Esophagus muscularis mucosa (tissue), 4 donors: ENCODE results near the gene UBE2E3.

Experiments
- EP300 ChIP-seq: sonication (generic); formaldehyde crosslinking; IDR thresholded peaks from one replicate; pipeline ENCODE4 v1.6.1; 2017; ENCODE audit warnings: antibody characterized with exemption
- POLR2A ChIP-seq: fragments of 450-650 bp; IDR thresholded peaks from one replicate; pipeline ENCODE4 v1.6.1; 2017; ENCODE audit warnings: antibody characterized with exemption, moderate library complexity, mild to moderate bottlenecking, low read depth
- TF ChIP-seq, protein P1 (sequence below), 3 experiments: fragments of 200-600 bp in 2 of 3; fragments of 450-650 bp in 1 of 3; sonication (generic) in 2 of 3; IDR thresholded peaks; one replicate each; pipeline ENCODE4 v1.5.1; 2017 to 2019; ENCODE audit warnings: antibody characterized with exemption in 3 of 3, mild to moderate bottlenecking in 2 of 3, moderate library complexity in 1 of 3

- TF ChIP-seq, protein P1, sequence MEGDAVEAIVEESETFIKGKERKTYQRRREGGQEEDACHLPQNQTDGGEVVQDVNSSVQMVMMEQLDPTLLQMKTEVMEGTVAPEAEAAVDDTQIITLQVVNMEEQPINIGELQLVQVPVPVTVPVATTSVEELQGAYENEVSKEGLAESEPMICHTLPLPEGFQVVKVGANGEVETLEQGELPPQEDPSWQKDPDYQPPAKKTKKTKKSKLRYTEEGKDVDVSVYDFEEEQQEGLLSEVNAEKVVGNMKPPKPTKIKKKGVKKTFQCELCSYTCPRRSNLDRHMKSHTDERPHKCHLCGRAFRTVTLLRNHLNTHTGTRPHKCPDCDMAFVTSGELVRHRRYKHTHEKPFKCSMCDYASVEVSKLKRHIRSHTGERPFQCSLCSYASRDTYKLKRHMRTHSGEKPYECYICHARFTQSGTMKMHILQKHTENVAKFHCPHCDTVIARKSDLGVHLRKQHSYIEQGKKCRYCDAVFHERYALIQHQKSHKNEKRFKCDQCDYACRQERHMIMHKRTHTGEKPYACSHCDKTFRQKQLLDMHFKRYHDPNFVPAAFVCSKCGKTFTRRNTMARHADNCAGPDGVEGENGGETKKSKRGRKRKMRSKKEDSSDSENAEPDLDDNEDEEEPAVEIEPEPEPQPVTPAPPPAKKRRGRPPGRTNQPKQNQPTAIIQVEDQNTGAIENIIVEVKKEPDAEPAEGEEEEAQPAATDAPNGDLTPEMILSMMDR (IDR thresholded peaks at IDR 0.05): no peak
- TF ChIP-seq POLR2A: no peak
- no peak for TF ChIP-seq EP300
These were observed 822 bp downstream of the UBE2E3 start for GRCh38 chr2:180980943-180981911.
